ENCODE results near the gene BCL3.

- no peak for TF ChIP-seq CTCF (IDR thresholded peaks at IDR 0.05)
- TF ChIP-seq POLR2AphosphoS5 (IDR thresholded peaks at IDR 0.05; ENCODE audit: low read depth, low read length) = no peak
- no peak for TF ChIP-seq YY1 (IDR thresholded peaks at IDR 0.05; ENCODE audit: low read depth)
- TF ChIP-seq JUND (IDR thresholded peaks at IDR 0.05) = no peak
- TF ChIP-seq MEF2A (IDR thresholded peaks at IDR 0.05; ENCODE audit: borderline replicate concordance, low read depth) = no peak
- no peak for TF ChIP-seq RFX5 (IDR thresholded peaks at IDR 0.05; ENCODE audit: low read length)
- TF ChIP-seq SIN3A (IDR thresholded peaks at IDR 0.05; ENCODE audit: borderline replicate concordance, low read depth, low read length) = no peak
- TF ChIP-seq RAD21 (IDR thresholded peaks at IDR 0.05; ENCODE audit: low read length) = no peak
- TF ChIP-seq RCOR1 (IDR thresholded peaks at IDR 0.05; ENCODE audit: low read length) = no peak
- no peak for TF ChIP-seq USF1 (IDR thresholded peaks at IDR 0.05; ENCODE audit: borderline replicate concordance, low read depth)
- TF ChIP-seq EP300 (IDR thresholded peaks at IDR 0.05; ENCODE audit: borderline replicate concordance in 1 of 2, low read depth in 1 of 2, low read length in 1 of 2) = no peak
- no peak for TF ChIP-seq NRF1 (IDR thresholded peaks at IDR 0.05; ENCODE audit: low read depth, low read length)
- TF ChIP-seq, protein P1, sequence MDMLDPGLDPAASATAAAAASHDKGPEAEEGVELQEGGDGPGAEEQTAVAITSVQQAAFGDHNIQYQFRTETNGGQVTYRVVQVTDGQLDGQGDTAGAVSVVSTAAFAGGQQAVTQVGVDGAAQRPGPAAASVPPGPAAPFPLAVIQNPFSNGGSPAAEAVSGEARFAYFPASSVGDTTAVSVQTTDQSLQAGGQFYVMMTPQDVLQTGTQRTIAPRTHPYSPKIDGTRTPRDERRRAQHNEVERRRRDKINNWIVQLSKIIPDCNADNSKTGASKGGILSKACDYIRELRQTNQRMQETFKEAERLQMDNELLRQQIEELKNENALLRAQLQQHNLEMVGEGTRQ (IDR thresholded peaks at IDR 0.05; ENCODE audit: borderline replicate concordance, low read depth, low read length) = no peak
- no peak for TF ChIP-seq GABPA (IDR thresholded peaks at IDR 0.05; ENCODE audit: low read depth)
These were observed 45.8 kb upstream of the BCL3 start for GRCh38 chr19:44702551-44703176.

All from SK-N-SH (cell line).